ENCODE results near the gene KIRREL2. TPM values are rescaled to one million over a fixed set of nuclear protein-coding genes. Genes with fewer than 3 reads are reported as not detected.

The KIRREL2 gene
- total RNA-seq, 1 experiment from 2014 or later: 3.1 TPM

DNA sequence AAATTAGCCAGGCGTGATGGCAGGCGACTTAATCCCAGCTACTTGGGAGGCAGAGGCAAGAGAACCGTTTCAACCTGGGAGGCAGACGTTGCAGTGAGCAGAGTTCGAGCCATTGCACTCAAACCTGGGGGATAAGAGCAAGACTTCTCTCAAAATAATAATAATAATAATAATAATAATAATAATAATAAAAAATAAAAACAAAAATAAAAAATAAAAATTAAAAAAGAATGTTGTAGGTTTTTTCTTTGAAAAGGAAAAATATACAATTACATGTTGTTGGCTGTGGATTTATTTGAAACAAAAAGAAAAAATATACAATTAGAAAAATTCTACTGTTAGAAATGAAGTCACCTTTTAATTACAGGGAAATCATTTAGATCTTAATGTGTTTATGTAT is 32.6 kb upstream of the KIRREL2 start:
- Histone ChIP-seq H3K18ac (ENCODE audit: insufficient read length, low read depth, low read length) (no peak overlapping the region), H3K23ac (ENCODE audit: insufficient read length, low read depth, low read length) (no peak overlapping the region), H4K5ac (ENCODE audit: insufficient read length, low read depth, low read length) (no peak overlapping the region), H2BK120ac (ENCODE audit: low read depth, low read length, poor library complexity, severe bottlenecking) (no peak overlapping the region), H3K56ac (ENCODE audit: insufficient read length, low read depth, low read length) (no peak overlapping the region), H3K23me2 (ENCODE audit: insufficient read length, low read depth, low read length, poor library complexity, severe bottlenecking) (no peaks in the 10 kb centered on the region), H3K27me3 (ENCODE audit: insufficient read depth, low read length) (no peaks in the 10 kb centered on the region; the same call in 1 of the 2 replicates), H3K4me1 (ENCODE audit: insufficient read depth, low read length) (peaks cover 3% of the 10 kb centered on the region; the same call in 1 of the 2 replicates), H2AK5ac (ENCODE audit: insufficient read length, low read length) (no peak overlapping the region), H3K14ac (ENCODE audit: insufficient read depth, low read length) (no peak overlapping the region), H4K20me1 (ENCODE audit: control insufficient read depth, insufficient read depth, insufficient read length) (no peaks in the 10 kb centered on the region), H3K4ac (ENCODE audit: low read depth, low read length) (no peak overlapping the region), H3K27ac (ENCODE audit: insufficient read length, low read depth, low read length) (no peak overlapping the region), H2BK5ac (ENCODE audit: insufficient read length, low read length) (no peak overlapping the region), H3K4me2 (ENCODE audit: insufficient read depth, insufficient read length, low read length) (no peak overlapping the region), H3K9me3 (ENCODE audit: control insufficient read depth, low read depth, low read length) (no peaks in the 10 kb centered on the region), H3K79me1 (ENCODE audit: insufficient read depth, low read depth, low read length, poor library complexity, severe bottlenecking) (no peaks in the 10 kb centered on the region), H2BK12ac (ENCODE audit: insufficient read length, low read depth, low read length) (no peak overlapping the region), H4K91ac (ENCODE audit: insufficient read length, low read depth, low read length) (no peak overlapping the region), H3K9ac (ENCODE audit: extremely low read depth, insufficient read length, low read length) (no peak overlapping the region), H3K79me2 (ENCODE audit: insufficient read depth, low read length) (no peaks in the 10 kb centered on the region), H3T11ph (ENCODE audit: low read length) (no peak overlapping the region), H2BK15ac (ENCODE audit: low read depth, low read length) (no peak overlapping the region), H2BK20ac (ENCODE audit: low read depth, low read length, poor library complexity, severe bottlenecking) (no peak overlapping the region), H4K8ac (replicated peaks; ENCODE audit: insufficient read length, low read depth, low read length) (no peak overlapping the region), H2AFZ (ENCODE audit: low read length) (no peak overlapping the region)
- TF ChIP-seq, protein P1, sequence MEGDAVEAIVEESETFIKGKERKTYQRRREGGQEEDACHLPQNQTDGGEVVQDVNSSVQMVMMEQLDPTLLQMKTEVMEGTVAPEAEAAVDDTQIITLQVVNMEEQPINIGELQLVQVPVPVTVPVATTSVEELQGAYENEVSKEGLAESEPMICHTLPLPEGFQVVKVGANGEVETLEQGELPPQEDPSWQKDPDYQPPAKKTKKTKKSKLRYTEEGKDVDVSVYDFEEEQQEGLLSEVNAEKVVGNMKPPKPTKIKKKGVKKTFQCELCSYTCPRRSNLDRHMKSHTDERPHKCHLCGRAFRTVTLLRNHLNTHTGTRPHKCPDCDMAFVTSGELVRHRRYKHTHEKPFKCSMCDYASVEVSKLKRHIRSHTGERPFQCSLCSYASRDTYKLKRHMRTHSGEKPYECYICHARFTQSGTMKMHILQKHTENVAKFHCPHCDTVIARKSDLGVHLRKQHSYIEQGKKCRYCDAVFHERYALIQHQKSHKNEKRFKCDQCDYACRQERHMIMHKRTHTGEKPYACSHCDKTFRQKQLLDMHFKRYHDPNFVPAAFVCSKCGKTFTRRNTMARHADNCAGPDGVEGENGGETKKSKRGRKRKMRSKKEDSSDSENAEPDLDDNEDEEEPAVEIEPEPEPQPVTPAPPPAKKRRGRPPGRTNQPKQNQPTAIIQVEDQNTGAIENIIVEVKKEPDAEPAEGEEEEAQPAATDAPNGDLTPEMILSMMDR (conservative IDR thresholded peaks at IDR 0.05): no peak
- peaks cover 6 to 8% of the 10 kb centered on the region in 2 experiments for H3K4me1 Mint-ChIP-seq
- H3K27ac Mint-ChIP-seq: no peak overlapping the region
- H3K36me3 Mint-ChIP-seq (ENCODE audit: insufficient read depth in 1 of 3, low read depth in 3 of 3): no peaks in the 10 kb centered on the region
- no peaks in the 10 kb centered on the region; a peak in 1 of 5 replicates for H3K9me3 Mint-ChIP-seq
- no peak for DNase-seq
- WGBS (ENCODE audit: extremely low coverage, insufficient read length, low lambda C conversion rate): no CpG with 5 or more reads among the region's 5 CpGs
- H3K4me3 Mint-ChIP-seq: no peak overlapping the region
- peaks cover 23% of the 10 kb centered on the region for H3K27me3 Mint-ChIP-seq (ENCODE audit: low read depth)
